Measurements from ENCODE around the gene ZNF684. TPM values are rescaled to one million over a fixed set of nuclear protein-coding genes. Genes with fewer than 3 reads are reported as not detected.

ZNF684 gene
- total and polyA plus RNA-seq, 2 of the 8 experiments (the other 6 are each of a cell fraction or from before 2014, with no cell fraction given) = 2.4 to 9.3 TPM

DNA sequence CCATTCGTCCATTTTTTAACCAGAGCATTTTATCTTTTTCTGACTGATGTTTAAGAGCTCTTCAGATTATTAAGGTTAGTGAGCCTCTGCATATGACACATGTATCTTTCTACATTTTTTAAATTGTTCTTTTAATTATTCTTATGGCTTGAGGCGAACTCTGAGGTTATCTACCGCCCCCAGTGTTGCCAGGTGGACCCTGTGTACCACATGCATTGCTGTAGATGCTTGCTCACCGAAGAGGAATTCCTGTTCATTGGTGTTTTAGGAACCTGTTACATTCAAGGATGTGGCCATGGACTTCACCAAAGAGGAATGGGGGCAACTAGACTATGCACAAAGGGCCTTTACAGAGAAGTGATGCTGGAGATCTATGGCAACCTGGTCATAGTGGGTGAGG lies 31.8 kb downstream of the ZNF684 start (continued):
- TF ChIP-seq, protein P1, sequence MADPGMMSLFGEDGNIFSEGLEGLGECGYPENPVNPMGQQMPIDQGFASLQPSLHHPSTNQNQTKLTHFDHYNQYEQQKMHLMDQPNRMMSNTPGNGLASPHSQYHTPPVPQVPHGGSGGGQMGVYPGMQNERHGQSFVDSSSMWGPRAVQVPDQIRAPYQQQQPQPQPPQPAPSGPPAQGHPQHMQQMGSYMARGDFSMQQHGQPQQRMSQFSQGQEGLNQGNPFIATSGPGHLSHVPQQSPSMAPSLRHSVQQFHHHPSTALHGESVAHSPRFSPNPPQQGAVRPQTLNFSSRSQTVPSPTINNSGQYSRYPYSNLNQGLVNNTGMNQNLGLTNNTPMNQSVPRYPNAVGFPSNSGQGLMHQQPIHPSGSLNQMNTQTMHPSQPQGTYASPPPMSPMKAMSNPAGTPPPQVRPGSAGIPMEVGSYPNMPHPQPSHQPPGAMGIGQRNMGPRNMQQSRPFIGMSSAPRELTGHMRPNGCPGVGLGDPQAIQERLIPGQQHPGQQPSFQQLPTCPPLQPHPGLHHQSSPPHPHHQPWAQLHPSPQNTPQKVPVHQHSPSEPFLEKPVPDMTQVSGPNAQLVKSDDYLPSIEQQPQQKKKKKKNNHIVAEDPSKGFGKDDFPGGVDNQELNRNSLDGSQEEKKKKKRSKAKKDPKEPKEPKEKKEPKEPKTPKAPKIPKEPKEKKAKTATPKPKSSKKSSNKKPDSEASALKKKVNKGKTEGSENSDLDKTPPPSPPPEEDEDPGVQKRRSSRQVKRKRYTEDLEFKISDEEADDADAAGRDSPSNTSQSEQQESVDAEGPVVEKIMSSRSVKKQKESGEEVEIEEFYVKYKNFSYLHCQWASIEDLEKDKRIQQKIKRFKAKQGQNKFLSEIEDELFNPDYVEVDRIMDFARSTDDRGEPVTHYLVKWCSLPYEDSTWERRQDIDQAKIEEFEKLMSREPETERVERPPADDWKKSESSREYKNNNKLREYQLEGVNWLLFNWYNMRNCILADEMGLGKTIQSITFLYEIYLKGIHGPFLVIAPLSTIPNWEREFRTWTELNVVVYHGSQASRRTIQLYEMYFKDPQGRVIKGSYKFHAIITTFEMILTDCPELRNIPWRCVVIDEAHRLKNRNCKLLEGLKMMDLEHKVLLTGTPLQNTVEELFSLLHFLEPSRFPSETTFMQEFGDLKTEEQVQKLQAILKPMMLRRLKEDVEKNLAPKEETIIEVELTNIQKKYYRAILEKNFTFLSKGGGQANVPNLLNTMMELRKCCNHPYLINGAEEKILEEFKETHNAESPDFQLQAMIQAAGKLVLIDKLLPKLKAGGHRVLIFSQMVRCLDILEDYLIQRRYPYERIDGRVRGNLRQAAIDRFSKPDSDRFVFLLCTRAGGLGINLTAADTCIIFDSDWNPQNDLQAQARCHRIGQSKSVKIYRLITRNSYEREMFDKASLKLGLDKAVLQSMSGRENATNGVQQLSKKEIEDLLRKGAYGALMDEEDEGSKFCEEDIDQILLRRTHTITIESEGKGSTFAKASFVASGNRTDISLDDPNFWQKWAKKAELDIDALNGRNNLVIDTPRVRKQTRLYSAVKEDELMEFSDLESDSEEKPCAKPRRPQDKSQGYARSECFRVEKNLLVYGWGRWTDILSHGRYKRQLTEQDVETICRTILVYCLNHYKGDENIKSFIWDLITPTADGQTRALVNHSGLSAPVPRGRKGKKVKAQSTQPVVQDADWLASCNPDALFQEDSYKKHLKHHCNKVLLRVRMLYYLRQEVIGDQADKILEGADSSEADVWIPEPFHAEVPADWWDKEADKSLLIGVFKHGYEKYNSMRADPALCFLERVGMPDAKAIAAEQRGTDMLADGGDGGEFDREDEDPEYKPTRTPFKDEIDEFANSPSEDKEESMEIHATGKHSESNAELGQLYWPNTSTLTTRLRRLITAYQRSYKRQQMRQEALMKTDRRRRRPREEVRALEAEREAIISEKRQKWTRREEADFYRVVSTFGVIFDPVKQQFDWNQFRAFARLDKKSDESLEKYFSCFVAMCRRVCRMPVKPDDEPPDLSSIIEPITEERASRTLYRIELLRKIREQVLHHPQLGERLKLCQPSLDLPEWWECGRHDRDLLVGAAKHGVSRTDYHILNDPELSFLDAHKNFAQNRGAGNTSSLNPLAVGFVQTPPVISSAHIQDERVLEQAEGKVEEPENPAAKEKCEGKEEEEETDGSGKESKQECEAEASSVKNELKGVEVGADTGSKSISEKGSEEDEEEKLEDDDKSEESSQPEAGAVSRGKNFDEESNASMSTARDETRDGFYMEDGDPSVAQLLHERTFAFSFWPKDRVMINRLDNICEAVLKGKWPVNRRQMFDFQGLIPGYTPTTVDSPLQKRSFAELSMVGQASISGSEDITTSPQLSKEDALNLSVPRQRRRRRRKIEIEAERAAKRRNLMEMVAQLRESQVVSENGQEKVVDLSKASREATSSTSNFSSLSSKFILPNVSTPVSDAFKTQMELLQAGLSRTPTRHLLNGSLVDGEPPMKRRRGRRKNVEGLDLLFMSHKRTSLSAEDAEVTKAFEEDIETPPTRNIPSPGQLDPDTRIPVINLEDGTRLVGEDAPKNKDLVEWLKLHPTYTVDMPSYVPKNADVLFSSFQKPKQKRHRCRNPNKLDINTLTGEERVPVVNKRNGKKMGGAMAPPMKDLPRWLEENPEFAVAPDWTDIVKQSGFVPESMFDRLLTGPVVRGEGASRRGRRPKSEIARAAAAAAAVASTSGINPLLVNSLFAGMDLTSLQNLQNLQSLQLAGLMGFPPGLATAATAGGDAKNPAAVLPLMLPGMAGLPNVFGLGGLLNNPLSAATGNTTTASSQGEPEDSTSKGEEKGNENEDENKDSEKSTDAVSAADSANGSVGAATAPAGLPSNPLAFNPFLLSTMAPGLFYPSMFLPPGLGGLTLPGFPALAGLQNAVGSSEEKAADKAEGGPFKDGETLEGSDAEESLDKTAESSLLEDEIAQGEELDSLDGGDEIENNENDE (IDR thresholded peaks at IDR 0.05; ENCODE audit: insufficient replicate concordance, low read length) = no peak
- TF ChIP-seq CEBPB (IDR thresholded peaks at IDR 0.05; ENCODE audit: low read depth, low read length) (no peak), TCF12 (IDR thresholded peaks at IDR 0.05; ENCODE audit: low read depth, low read length) (no peak), SP4 (IDR thresholded peaks at IDR 0.05; ENCODE audit: low read length) (no peak)

Data from H1 (cell line).